Inflammatory macrophage treated with lipopolysaccharide for 4 hours (primary cell): Measurements from ENCODE around the gene SMAD5.

ENCODE experiments used
- DNase-seq: peaks from one replicate; pipeline ENCODE4 v3.0.0-alpha.2; 2020

Gene SMAD5

DNA sequence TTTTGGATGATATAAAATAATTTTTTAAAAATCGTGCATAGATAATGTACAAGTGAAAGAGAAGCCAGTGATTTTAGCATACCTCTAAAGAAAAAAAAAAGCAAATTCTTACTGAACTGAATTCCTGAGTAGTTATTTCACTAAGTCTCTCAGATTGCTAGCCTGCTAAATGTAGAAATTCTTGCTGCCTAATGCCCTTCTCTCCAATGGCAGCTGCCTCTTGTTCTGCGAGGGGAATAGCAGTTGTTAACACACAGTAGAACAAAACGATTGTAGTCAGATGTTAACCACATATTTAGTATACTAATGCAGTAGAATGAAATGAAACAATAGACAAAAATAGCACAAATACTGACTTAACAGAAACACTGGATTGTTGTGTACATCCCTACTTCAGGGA, 26.8 kb downstream of the SMAD5 start:
- no peak for DNase-seq

DNA sequence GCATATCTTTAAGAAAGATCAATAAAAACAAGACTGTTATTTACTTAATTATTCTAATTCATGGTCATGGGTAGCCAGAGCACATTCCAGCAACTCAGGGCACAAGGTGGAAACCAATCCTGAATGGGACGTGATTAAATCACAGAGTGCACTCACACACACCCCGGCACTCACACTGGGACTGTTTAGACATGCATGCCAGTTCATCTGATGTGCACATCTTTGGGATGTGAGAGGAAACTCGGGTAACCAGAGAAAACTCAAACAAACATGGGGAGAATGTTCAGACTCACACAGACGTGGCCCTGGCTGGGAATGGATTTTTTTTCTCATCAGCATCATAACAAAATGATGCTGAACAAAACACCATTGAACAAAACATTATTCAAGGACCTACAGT, 29.4 kb downstream of the SMAD5 start:
- no peak for DNase-seq

DNA sequence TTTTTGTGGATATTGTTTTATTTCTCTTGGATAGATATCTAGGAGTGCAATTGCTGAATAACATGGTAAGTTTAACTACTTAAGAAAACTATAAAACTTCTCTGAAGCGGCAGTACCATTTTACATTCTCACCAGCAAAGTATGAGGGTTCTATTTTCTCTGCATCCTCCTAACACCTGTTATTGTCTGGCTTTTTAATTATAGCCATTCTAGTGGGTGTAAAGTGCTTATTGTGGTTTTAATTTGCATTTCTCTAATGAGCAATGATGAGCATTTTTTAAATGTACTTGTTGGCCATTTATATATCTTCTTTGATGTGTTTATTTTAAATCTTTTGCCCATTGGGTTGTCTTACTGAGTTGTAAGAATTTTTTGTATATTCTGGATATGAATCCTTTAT, 31.6 kb downstream of the SMAD5 start:
- DNase-seq, result no peak

DNA sequence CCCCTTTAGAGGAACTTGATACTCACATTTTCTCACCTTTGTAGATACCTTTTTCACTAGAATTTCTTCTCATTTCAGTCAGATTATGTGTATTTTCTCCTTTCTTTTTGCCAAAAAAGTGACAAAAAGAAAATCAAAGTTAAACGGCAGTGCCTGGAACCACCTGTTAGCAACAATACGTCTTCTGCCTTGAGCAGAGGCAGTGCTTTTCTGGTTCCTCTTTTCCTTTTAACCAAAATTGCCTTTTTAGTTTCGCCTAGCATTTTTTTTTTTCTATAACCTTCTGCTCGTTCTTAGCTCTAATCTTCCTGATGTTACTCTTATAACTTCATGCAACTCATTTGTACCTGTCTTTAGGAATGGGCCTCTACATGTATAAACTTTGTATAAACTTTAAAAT, 34.3 kb downstream of the SMAD5 start:
- no peak for DNase-seq

DNA sequence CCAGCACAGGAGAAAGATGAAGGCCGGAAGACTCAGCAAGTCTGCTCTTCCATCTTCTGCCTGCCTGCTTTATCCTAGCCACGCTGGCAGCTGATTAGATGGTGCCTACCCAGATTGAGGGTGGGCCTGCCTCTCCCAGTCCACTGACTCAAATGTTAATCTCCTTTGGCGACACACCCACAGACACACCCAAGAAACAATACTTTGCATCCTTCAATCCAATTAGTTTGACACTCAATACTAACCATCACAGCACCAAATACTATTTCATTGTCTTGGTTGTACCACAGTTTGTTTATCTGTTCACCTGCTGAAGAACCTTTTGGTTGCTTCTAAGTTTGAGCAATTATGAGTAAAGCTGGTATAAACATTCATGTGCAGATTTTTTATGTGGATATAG, 36.6 kb downstream of the SMAD5 start:
- DNase-seq, result no peak

DNA sequence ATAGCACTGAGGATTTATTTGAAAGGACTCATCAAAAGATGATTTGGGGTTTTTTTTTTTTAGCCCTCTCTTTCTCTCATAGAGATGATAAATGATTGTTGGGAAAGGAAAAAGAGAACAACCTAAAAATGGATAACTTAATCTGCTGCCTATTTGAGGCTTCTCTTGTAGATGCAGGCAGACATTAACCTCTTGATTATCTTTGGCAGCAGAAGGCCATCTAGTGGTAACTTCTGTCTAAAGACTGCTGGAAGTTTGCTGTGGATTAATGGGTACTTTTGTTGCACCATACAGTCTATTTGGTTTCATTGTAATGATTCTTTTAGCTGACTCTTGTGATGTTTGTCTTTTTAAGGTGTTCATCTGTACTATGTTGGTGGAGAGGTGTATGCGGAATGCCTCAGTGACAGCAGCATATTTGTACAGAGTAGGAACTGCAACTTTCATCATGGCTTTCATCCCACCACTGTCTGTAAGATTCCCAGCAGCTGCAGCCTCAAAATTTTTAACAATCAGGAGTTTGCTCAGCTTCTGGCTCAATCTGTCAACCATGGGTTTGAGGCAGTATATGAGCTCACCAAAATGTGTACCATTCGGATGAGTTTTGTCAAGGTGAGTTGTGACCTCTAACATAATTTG, 41.5 kb downstream of the SMAD5 start:
- peak; percentile 47 for DNase-seq

DNA sequence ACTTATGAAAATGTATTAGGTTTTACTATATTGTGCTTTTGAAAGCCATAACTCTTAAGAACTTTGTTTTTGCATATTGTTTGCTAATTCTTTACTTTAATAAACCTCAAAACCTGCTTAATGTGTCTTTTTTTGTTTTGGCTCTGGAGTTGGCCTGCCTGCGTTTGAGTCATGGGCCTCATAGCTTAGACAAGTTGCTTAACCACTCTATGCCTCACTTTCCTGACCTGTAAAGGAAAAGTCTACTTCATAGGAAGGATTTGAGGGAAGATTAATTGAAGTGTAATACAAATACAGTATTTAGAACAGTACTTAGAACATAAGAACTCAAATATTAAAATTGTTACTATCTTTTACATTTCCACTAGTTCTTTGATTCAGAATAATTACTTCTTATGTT, 50.0 kb downstream of the SMAD5 start:
- no peak for DNase-seq

DNA sequence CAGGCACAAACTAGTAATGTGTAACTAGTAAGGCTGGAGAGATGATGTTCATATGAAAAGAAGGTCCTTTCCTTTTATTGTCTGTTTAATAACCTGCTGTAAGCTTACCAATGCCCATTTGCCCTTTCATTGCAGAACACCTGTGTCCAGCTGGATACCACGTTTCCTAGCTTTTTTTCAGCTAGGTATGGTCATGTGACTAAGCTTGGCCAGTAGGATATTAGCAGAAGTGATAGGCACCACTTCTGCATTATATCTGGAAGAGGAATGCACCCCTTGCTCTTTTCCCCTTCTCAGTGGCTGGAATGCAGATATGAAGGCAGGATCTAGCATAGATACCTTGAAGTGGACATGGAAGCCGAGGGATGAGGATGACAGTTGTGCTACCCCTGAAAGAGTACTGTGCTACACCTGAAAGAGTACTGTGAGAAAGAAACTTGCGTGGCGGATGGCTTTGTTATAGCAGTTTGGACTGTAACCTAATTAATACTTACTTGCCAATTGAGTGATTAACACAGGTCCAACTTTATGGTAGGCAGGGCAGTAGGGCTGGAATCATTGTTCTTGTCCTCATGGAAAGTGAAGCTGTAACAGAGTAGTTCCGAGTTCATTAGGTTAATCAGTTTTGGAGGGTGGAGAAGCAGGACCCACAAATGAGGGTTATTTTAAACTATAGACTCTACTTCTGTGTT, 53.5 kb downstream of the SMAD5 start:
- no peak for DNase-seq

DNA sequence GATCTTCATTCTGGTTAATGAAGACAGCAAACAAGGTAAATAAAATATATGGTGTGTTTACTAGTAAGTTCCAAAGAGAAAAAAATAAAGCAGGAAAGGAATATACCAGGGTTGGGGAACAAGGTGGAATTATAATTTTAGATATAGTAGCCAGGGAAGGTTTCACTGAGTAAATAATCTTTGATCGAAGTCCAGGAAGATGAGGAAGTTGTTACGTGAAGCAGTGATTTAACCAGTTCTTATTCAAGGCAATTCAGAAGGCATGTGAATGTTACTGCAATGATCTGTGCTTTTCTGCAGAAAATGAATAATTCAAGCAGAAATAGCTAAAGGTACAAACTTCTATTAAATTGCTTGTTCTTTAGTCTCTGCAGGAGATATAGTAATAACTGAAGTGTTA, 54.2 kb downstream of the SMAD5 start:
- no peak for DNase-seq

DNA sequence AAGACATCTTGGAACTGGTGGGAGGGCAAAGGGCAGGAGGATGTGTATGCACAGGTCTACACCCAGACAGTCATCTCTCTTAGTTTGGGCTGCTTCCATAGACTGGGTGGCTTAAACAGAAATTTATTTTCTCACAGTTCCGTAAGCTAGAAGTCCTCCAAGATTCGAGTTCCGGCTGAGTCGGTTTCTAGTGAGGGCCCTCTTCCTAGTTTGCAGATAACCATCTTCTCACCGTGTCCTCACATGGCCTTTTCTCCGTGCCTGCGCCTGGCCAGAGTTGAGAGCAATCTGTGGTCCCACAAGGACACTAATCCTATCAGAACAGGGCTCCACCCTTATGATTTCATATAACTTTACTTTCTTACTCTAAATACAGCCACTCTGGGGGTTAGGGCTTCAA, 56.2 kb downstream of the SMAD5 start:
- no peak for DNase-seq

DNA sequence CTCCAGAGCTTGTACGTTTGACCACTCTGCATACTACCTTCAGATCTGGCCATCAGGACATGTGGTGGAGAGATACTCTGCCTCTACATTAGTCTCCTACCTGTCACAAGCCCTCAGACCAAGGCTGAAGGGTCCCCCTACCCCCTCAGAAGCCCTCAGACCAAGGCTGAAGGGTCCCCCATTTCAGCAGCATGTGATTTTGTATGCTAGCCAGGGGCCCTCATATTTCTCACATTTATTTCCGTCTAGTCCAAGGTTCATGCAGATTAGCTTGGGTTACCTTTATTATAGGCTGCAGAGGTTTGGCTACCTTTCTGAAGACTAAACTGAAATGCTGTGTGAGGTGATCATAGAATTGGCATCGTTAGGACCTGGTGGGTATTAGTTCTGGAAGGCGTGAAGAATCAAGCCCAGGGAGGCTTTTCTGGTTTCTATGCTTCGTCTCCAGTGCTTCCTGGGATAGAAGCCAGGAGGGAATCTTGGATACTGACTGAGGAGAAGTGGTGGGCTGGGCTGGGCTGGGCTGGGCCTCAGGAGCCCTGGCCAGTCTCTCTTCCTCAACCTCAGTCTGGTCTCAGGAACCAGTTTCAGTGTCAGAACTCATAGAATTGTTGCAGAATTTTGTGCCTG, 57.6 kb downstream of the SMAD5 start:
- no peak for DNase-seq

DNA sequence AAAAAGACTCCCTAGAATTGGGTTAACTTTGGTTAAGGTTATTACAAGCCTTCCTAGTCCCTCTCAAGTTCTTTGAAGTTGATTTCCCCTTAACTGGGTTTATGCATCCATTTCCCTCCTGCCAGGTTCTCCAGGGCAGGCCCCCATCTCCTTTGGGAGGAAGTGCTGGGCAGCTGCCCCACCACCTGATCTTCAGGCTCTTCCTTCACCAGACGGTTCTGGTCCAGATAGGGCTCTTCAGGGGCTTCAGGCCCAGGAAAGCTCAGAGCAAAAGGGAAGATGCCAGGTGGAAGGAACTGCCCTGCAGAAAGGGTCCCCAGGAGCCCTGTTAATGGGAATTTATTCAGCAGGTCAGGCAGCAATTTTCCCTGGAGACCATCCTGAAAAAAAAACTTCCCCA, 58.3 kb downstream of the SMAD5 start:
- no peak for DNase-seq

DNA sequence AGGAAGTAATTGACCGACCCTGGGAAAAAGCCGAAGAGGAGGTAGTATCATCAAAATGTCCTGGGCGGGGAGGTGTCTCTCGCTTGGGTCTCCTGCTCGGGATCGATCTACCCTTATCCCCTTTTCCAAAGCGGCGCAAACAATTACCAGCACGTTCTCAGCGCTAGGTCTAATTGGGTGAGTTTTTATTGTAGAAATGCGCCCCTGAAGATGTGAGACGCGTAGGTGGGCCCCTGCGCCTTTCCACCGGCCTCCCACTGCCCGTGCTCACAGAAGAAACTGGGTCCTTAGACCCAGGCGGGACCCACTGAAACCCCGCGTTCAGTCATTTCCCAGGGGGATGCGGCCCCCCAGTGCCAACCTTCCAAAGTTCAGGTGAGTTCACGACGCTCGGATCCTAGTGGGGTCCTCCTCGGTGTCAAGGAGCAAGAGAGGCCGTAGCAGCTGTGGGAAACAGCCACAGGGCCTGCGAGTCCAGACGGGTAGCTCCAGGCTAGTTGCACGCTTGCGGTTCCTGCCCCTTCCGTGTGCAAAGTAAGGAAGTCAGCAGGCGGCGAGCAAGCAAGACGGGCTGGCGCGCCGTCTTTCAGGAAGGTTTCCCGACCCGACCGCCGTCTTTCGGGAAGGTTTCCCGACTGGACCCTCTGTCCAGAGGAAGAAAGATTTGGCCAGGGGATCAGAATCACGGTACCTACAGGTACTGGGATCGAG, 58.8 kb downstream of the SMAD5 start:
- DNase-seq, result no peak

DNA sequence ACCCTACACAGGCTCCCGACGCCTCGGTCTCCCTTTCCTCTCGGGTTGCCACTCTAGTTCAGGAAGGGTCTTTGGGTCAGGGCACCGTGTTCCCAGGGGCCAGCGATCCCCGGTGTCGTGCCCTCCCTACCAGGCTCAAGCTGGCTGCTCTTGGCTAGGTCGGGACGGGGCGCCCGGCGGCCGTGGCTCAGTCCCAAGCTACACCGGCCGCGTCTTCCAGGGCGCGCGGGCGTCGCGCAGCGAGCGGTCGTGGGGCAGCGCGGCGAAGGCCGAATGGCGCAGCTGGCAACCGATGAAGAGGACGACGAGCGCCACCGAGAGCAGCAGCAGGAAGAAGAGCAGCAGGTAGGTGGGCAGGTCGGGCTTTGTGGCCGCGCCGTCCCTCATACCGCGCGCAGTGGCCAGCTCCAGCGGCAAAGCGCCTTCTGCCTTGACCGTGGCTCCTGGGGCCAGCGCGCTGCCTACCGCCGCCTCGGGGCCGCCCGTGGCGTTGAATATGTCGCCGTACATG, 59.4 kb downstream of the SMAD5 start:
- no peak for DNase-seq

DNA sequence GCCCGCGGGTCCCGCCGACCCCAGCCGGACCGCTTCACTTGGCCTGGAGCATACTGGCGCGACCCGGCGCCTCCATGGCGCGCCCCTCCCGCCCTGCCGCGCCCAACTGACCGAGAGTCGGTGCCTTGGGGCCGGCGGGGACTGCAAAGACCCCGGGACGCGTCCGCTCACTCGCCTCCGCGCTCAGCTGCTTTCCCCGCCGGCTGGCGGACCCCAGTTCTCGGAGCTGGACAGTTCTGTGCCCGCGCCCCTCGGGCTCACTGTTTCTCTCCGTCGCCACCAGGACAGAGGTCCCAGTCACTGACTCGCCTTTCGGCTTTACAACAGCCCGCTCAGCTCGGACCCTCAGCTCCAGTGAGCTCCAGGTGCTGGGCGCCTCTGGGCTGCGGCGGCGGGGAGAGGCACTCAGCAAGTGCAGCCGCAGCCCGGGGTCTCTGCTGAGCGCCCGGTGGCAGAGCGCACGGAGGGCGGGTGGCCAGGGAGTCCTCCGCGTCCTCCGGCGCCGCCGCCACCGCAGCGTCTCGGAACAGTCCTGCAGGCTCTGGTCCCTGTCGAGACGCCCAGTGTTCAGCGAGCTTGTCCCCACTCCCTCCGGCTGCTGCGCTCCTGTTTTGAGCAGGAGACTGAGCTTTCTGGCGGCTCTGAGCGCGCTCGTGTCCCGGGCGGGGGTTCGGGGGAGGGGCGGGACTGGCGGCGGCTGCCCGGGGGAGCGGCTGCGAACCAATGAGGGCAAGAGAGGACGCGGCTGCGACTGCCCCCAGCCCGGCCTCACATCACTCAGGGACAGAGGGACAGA, 60.1 kb downstream of the SMAD5 start, which contains the start of gene SMIM32:
SMIM32 (minus strand) TSS at position 637 of the 796 bp plus-strand sequence. CDS start 638 bp downstream, outside the sequence.
- no peak for DNase-seq

DNA sequence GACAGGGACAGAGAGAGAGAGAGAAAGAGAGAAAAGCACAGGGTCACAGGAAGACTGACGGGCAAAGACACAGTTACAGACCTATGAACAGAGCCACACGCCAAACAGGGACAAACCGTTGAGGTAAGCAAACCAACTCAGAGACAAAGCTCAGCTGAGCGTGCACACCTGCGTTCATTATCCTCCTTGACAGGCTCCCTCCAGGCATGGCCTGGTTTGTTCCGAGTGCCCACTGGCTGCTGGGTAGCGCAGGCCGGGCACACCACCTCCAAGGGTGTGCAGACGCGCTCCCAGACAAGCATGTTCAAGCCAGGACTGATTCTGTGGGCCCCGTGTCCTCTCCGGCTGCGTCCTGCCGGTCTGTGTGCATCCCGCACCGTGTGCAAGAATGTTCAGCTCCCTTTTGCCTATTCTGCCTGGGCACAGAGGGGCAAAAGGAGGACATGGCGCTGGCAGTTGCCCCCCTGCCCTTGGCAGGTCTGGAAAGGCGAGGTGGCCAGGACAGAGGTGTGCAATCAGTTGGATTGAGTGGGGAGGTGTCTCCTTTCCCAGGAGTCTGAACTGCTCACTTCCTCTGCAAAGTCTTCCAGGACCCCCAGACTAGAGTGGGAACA, 60.8 kb downstream of the SMAD5 start:
- no peak for DNase-seq

DNA sequence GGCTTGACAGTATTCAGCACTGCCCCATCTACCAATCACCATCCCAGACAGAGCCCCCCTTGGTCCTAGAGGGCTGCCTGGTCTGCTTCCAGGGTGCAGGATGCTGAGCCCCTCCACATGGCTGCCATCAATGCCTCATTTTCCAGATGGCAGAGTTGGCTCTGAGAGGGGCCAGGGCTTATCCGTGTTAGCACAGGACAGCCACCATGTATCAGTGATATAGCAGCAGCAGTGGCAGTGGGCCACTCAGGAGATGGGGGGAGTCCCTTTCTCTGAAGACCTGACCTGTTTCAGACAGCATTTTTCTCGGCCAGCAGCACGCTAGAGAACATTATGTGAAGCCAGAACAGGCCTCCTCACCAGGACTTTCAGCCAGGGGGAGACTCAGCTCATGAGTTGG, 61.9 kb downstream of the SMAD5 start:
- DNase-seq, result no peak

DNA sequence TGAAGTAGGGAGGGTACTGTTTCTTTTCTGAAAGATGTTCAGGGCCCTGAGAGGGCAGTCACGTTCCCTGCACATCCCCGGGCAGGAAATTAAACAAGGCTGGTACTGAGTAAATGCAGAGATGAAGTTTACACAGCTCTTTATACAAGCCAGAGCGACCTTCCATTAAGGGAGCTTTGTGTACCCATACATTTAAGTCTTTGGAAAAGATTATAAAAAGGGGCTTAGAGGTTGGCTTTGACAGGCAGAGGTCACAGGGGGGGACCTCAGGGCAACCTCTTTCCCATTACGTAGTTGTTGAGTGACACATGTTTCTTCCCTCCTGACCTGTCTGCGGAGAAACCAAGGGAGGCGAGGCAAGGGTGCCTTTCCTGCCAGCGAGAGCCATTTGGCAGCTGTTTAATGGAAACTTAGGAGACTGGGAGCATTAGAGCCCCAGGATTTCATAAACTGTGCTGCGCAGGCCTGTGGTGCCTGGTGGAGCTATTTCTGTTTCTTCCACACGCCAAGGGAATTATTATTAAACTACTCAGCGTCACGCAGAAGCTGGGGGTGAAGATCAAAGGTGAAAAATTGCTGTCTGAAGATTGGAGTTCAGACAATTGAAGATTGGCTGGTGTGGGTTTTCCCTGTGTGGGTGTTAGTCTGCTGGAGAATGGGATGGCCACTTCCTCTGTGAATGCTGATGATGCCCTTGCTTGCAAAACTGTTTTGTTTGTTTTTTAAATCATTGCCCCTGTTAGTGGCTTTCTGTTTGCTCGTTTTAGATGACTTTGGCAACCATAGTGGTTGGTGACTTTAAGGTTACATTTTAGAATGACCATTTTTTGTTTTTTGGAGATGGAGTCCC, 63.6 kb downstream of the SMAD5 start:
- peak; percentile 18 for DNase-seq

DNA sequence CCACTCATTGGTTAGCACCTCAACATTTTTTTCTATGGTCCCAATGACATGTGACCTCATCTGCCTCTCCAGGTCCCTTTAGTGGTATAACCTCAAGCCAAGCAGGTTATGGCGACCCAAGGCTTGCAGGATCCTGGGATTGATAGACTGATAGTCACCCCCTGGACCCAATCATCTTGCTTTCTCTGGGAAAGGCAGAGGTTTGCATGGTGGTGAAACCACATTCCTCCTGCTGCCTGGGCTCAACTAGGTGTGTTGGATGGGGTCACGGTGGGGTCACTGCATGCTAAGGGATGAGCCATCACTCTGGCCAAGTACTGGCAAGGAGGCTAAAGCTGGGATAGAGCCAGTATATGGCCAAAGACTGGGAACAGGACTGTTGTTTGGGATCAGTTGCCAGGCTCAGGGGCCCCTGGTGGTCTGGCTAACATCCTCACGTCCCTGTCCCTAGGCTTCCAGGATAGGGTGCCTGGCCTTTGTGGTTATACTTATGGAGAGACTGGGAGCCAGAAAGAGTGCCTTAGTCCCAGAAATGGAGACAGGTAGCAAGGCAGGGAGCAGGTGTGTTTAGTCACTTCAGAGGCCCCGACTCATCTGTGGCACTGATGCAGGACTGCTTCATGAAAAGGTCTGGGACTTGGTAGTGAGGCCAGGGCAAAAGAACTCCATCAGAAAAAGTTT, 65.0 kb downstream of the SMAD5 start:
- DNase-seq, result no peak

DNA sequence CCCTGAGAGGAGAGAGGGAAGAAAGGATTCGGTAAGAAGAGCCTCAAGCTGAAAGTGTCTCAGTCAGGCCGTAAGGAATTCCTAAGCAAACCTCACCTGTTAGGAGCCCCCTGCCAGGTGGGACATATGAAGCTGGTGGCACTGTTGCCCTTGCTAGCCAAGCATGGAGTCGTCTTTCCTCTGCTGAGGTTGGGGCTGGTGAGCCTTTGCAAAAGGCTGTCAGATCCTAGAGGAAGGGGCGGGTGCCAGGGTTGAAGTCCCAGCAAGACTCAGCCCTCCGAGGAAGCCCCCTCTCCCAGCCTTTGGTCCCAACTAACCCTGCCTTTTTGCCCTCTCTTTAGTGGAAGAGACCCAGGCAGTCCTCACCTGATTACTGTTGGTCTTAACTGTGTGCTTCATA, 65.8 kb downstream of the SMAD5 start:
- DNase-seq, result no peak

DNA sequence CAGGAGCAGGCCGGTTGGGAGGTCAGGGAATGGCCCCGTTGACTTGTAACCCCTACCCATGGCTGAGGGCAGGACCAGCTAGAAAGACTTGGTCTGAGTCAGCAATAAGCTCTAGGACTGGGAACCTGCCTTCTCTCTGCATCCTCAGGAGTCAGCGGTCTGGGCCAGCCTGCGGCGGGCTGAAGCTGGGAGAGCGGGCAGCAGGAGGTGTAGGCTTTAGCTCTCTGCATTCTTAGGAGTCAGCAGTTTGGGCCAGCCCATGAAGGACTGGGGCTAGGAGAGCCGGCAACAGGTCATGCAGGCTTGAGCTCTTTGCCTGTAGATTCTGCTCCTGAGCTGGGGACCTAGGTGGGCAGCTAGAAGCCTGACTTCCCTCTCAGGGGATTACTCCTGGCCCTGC, 66.8 kb downstream of the SMAD5 start:
- no peak for DNase-seq
